SK-N-SH (cell line): Measurements from ENCODE around the gene TYW1B. TPM values are rescaled to one million over a fixed set of nuclear protein-coding genes. Genes with fewer than 3 reads are reported as not detected.
"Not testable (repeated sequence)": the region's sequence is repeated elsewhere in the genome, so short reads cannot be mapped to it uniquely, and the experiment has no call there.

Experiments
- CTCF ChIA-PET: fragments of 300-600, 350-600 bp; formaldehyde crosslinking; extraction: SDS; loops from one replicate; lab custom pipeline; 2021; lab: Yijun Ruan, JAX
- POLR2A ChIA-PET: fragments of 350-600 bp; sonication (Branson Sonifier 250); formaldehyde crosslinking; extraction: SDS; loops from one replicate; lab custom pipeline; 2020; ENCODE audit warnings: antibody characterized with exemption, inconsistent platforms; lab: Yijun Ruan, JAX
- DNase-seq: peaks from one replicate; pipeline ENCODE4 v3.0.0; 2012
- H2AFZ ChIP-seq: fragments of 200-600 bp; sonication (generic); 2 replicates; pipeline ENCODE4 v1.8.1; 2016; ENCODE audit warnings: antibody characterized with exemption, mild to moderate bottlenecking, low read depth
- H3F3A ChIP-seq: fragments of 200-600 bp; sonication (generic); replicated peaks from 2 replicates; pipeline ENCODE3; 2016; ENCODE audit warnings: antibody characterized with exemption, mild to moderate bottlenecking; ENCODE audit not compliant: insufficient read depth
- H3K27ac ChIP-seq, 2 experiments: fragments of 200-500 bp in 1 of 2; fragments of 200-600 bp in 1 of 2; sonication (Bioruptor generic) in 1 of 2; sonication (generic), shearing (Covaris generic) in 1 of 2; 2 replicates each; pipeline versions ENCODE4 v1.5.1 to v1.6.1; 2014 to 2016; ENCODE audit warnings: low read depth in 2 of 2, inconsistent platforms in 1 of 2, low read length in 1 of 2, mild to moderate bottlenecking in 1 of 2, mixed read lengths in 1 of 2
- H3K27me3 ChIP-seq: fragments of 200-600 bp; sonication (generic), shearing (Covaris generic); 2 replicates; pipeline ENCODE4 v1.6.1; 2016; ENCODE audit warnings: mixed run types; ENCODE audit not compliant: insufficient read depth
- H3K36me3 ChIP-seq, 2 experiments: fragments of 200-500 bp in 1 of 2; fragments of 200-600 bp in 1 of 2; sonication (Bioruptor generic) in 1 of 2; sonication (generic) in 1 of 2; replicated peaks in 1 of 2; 2 replicates each; pipeline versions ENCODE3 to v1.5.1; 2014 to 2016; ENCODE audit warnings: low read length in 1 of 2, mild to moderate bottlenecking in 1 of 2; ENCODE audit not compliant: insufficient read depth in 2 of 2, control insufficient read depth in 1 of 2
- H3K4me1 ChIP-seq, 2 experiments: fragments of 200-500 bp in 1 of 2; fragments of 200-600 bp in 1 of 2; sonication (Bioruptor generic) in 1 of 2; sonication (generic), shearing (Covaris generic) in 1 of 2; 2 replicates each; pipeline versions ENCODE4 v1.5.1 to v1.6.1; 2014 to 2016; ENCODE audit warnings: low read depth in 1 of 2, low read length in 1 of 2, mixed run types in 1 of 2; ENCODE audit not compliant: insufficient read depth in 2 of 2, control insufficient read depth in 1 of 2
- H3K4me2 ChIP-seq: fragments of 200-600 bp; sonication (generic), shearing (Covaris generic); 2 replicates; pipeline ENCODE4 v1.6.1; 2017; ENCODE audit warnings: mixed run types
- H3K4me3 ChIP-seq, 2 experiments: fragments of 200-500 bp in 1 of 2; fragments of 200-600 bp in 1 of 2; sonication (Bioruptor generic) in 1 of 2; sonication (generic), shearing (Covaris generic) in 1 of 2; 2 replicates each; pipeline versions ENCODE4 v1.5.1 to v1.8.1; 2014 to 2016; ENCODE audit warnings: low read depth in 2 of 2, inconsistent platforms in 1 of 2, low read length in 1 of 2, mild to moderate bottlenecking in 1 of 2, mixed read lengths in 1 of 2, moderate library complexity in 1 of 2
- H3K79me2 ChIP-seq: fragments of 200-600 bp; sonication (generic); 2 replicates; pipeline ENCODE4 v1.8.1; 2017; ENCODE audit warnings: mild to moderate bottlenecking; ENCODE audit not compliant: insufficient read depth
- H3K9ac ChIP-seq: fragments of 200-600 bp; sonication (generic); 2 replicates; pipeline ENCODE4 v1.6.1; 2017; ENCODE audit warnings: mixed run types
- H3K9me2 ChIP-seq: fragments of 200-600 bp; sonication (generic); 2 replicates; pipeline ENCODE4 v1.6.1; 2017; ENCODE audit warnings: mixed run types
- H3K9me3 ChIP-seq: fragments of 200-600 bp; sonication (generic); 2 replicates; pipeline ENCODE4 v1.6.1; 2017; ENCODE audit warnings: mixed run types, mild to moderate bottlenecking, moderate library complexity
- H4K20me1 ChIP-seq: fragments of 200-600 bp; sonication (generic); 2 replicates; pipeline ENCODE4 v1.6.1; 2017; ENCODE audit warnings: mild to moderate bottlenecking, mixed run types; ENCODE audit not compliant: insufficient read depth
- FOSL2 ChIP-seq: IDR thresholded peaks from 2 replicates; pipeline ENCODE4 v1.4.0; 2012; ENCODE audit warnings: low read depth, mild to moderate bottlenecking, moderate library complexity, borderline replicate concordance
- FOXJ3 ChIP-seq: sonication (generic); formaldehyde crosslinking; IDR thresholded peaks from 2 replicates; pipeline ENCODE4 v1.5.1; 2020; ENCODE audit warnings: mild to moderate bottlenecking, missing genetic modification reagents
- JUND ChIP-seq: IDR thresholded peaks from 2 replicates; pipeline ENCODE4 v1.4.0; 2012
- MXI1 ChIP-seq: IDR thresholded peaks from 2 replicates; pipeline ENCODE4 v1.6.1; 2012; ENCODE audit warnings: mild to moderate bottlenecking, low read depth, low read length, improper control_type of control experiment
- PBX3 ChIP-seq: IDR thresholded peaks from 2 replicates; pipeline ENCODE4; 2012
- TCF12 ChIP-seq: IDR thresholded peaks from 2 replicates; pipeline ENCODE4 v1.4.0; 2012
- WGBS: methylation state at CpG from one replicate; pipeline ENCODE4 v1.1.6; 2017; ENCODE audit warnings: low lambda C conversion rate; 5-methylcytosine and 5-hydroxymethylcytosine counted together
- polyA plus RNA-seq, 3 experiments: library from polyadenylated mRNA; depleted of rRNA; stranded (reverse); fragments of >200 nt; gene quantifications; 2 replicates each; pipeline ENCODE4 v1.2.3, GENCODE V29; 2012

The TYW1B gene
- polyA plus RNA-seq, 1 of the 3 experiments (the other 2 are of a cell fraction), result 1.4 TPM

GRCh38 chr7:72810437-72810836, 17.6 kb downstream of the TYW1B start:
- H3K36me3 ChIP-seq, H3K9ac ChIP-seq, H3F3A ChIP-seq, H3K4me3 ChIP-seq, H3K27ac ChIP-seq, H3K4me1 ChIP-seq, H3K79me2 ChIP-seq, CTCF ChIA-PET, DNase-seq, POLR2A ChIA-PET, H4K20me1 ChIP-seq, H3K27me3 ChIP-seq, H3K9me3 ChIP-seq, H2AFZ ChIP-seq, H3K9me2 ChIP-seq, H3K4me2 ChIP-seq: not testable (repeated sequence)
- WGBS, result 93% methylated on average over 7 of the region's 7 CpGs

GRCh38 chr7:72808511-72808910, 19.5 kb downstream of the TYW1B start:
- H3K9me3 ChIP-seq, H3K9me2 ChIP-seq, CTCF ChIA-PET, H3K27ac ChIP-seq, H3K79me2 ChIP-seq, POLR2A ChIA-PET, H2AFZ ChIP-seq, H4K20me1 ChIP-seq, H3K4me3 ChIP-seq, H3K9ac ChIP-seq, H3K4me2 ChIP-seq, H3K4me1 ChIP-seq, DNase-seq, H3K27me3 ChIP-seq: not testable (repeated sequence)
- WGBS, result 95% methylated on average over 13 of the region's 13 CpGs
- Histone ChIP-seq H3F3A (peaks cover 12% of the 10 kb centered on the region), H3K36me3 (peaks cover 0 to 10% of the 10 kb centered on the region in 2 experiments)

GRCh38 chr7:72806851-72807250, 21.1 kb downstream of the TYW1B start:
- H3K4me2 ChIP-seq, H3K4me3 ChIP-seq, H3K9me3 ChIP-seq, H2AFZ ChIP-seq, H3K9ac ChIP-seq, H4K20me1 ChIP-seq, H3K79me2 ChIP-seq, CTCF ChIA-PET, DNase-seq, H3K27me3 ChIP-seq, H3K27ac ChIP-seq, H3K9me2 ChIP-seq, H3K4me1 ChIP-seq, POLR2A ChIA-PET: not testable (repeated sequence)
- 70% methylated on average over 6 of the region's 6 CpGs for WGBS
- Histone ChIP-seq H3F3A (peaks cover 18% of the 10 kb centered on the region), H3K36me3 (peaks cover 0 to 10% of the 10 kb centered on the region in 2 experiments)

DNA sequence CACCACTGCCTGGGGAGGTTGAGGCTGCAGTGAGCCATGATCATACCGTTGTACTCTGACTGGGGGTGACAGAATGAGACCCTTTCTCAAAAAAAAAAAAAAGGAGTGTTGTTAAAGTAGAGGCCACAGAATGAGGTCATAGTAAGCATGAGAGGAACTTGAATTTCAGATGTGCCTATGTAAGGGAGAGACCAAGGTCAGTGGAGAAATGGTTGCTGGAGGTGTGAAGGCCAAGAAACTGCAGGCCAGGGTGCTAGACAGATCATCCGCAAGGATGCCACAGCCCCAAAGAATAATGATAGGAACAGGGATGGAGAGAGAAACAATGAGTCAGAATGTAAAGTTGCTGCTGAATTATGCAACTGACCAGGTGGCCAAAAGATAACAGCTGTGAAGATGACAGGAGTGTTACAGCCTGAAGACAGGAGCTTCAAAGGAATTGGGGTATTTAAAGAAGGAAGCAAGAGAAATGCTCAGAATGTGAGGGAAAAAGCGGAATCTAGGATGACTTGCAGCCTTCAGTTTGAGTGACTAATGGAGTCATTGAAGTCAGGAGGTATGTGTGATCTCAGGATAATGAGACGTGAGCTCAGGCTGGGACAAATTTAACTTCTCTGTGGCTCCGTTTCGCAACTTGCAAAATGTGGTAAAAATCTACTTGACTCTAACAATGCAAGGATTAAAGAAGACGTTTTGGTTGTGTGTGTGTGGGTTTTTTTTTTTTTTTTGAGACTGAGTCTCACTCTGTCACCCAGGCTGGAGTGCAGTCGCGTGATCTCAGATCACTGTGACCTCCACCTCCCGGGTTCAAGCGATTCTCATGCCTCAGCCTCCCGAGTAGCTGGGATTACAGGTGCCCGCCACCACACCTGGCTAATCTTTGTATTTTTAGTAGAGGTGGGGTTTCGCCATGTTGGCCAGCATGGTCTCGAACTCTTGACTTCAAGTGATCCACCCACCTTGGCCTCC, 22.2 kb downstream of the TYW1B start:
- CTCF ChIA-PET, result no interaction called here
- Histone ChIP-seq H3K4me2 (no peak overlapping the region), H3K4me3 (no peak overlapping the region), H3K9ac (no peak overlapping the region), H3K27me3 (no peaks in the 10 kb centered on the region), H3K79me2 (no peaks in the 10 kb centered on the region), H4K20me1 (no peaks in the 10 kb centered on the region), H3K27ac (peak overlapping the region in 1 of 2 experiments; percentile 19; a peak in 1 of 4 replicates), H3F3A (peaks cover 26% of the 10 kb centered on the region), H2AFZ (no peak overlapping the region), H3K9me2 (no peaks in the 10 kb centered on the region), H3K4me1 (no peaks in the 10 kb centered on the region), H3K36me3 (peaks cover 0 to 10% of the 10 kb centered on the region in 2 experiments), H3K9me3 (no peaks in the 10 kb centered on the region)
- no peak for DNase-seq
- 84% methylated on average over 15 of the region's 15 CpGs for WGBS
- POLR2A ChIA-PET, result no interaction called here
- TF ChIP-seq FOXJ3 (CRISPR knock-in tag), result no peak
- no peak for TF ChIP-seq MXI1
- TF ChIP-seq JUND, result 0 out of 2 replicates have a peak, but pooled peaks have one; percentile 4
- TF ChIP-seq PBX3, result peak; percentile 54
- peak; percentile 65; the same call in 1 of the 2 replicates for TF ChIP-seq TCF12
- peak; percentile 27; the same call in 1 of the 2 replicates for TF ChIP-seq FOSL2

DNA sequence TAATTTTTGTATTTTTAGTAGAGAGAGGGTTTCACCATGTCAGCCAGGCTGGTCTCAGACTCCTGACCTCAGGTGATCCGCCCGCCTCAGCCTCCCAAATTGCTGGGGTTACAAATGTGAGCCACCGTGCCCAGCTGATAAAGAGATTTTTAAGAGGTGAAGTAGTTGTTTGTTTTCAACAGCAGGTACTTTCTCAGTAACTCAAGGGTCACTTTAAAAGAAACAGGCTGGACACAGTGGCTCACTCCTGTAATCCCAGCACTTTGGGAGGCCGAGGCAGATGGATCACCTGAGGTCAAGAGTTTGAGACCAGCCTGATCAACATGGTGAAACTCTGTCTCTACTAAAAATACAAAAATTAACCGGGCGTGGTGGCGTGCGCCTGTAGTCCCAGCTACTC, 24.2 kb downstream of the TYW1B start:
- H3K79me2 ChIP-seq, CTCF ChIA-PET, POLR2A ChIA-PET: not testable (repeated sequence)

More for the DNA sequence above, 24.2 kb downstream of the TYW1B start:
- H3K9me3 ChIP-seq, H3K27me3 ChIP-seq, H2AFZ ChIP-seq, H3K4me1 ChIP-seq, H3K9ac ChIP-seq, H4K20me1 ChIP-seq, H3K4me3 ChIP-seq, H3K9me2 ChIP-seq, DNase-seq, H3K4me2 ChIP-seq, H3K27ac ChIP-seq: not testable (repeated sequence)
- H3F3A ChIP-seq, result peaks cover 26% of the 10 kb centered on the region
- 90% methylated on average over 8 of the region's 8 CpGs for WGBS
- H3K36me3 ChIP-seq, result peaks cover 0 to 16% of the 10 kb centered on the region in 2 experiments
